BE2C (cell line): ENCODE results near the gene GRK4.

Experiments
- DNase-seq: peaks from one replicate; pipeline ENCODE4 v3.0.0-alpha.2; 2020
- H3K27me3 ChIP-seq: fragments of 250-450 bp; sonication (Bioruptor Pico); 2 replicates; pipeline ENCODE4 v1.5.1; 2020; ENCODE audit warnings: mild to moderate bottlenecking
- H3K36me3 ChIP-seq: fragments of 250-450 bp; sonication (Bioruptor Pico); 2 replicates; pipeline ENCODE4 v1.5.1; 2020; ENCODE audit warnings: mild to moderate bottlenecking
- H3K4me1 ChIP-seq: fragments of 250-450 bp; sonication (Bioruptor Pico); 2 replicates; pipeline ENCODE4 v1.5.1; 2020
- H3K4me3 ChIP-seq: 2 replicates; pipeline ENCODE4 v1.5.1; 2011; ENCODE audit warnings: low read depth, low read length
- H3K9me3 ChIP-seq: fragments of 250-450 bp; sonication (Bioruptor Pico); 2 replicates; pipeline ENCODE4 v1.5.1; 2020
- TF ChIP-seq, protein P1 (sequence below): IDR thresholded peaks from 2 replicates; pipeline ENCODE4 v1.5.1; 2012; ENCODE audit warnings: mild to moderate bottlenecking, low read depth, low read length

Gene GRK4

DNA sequence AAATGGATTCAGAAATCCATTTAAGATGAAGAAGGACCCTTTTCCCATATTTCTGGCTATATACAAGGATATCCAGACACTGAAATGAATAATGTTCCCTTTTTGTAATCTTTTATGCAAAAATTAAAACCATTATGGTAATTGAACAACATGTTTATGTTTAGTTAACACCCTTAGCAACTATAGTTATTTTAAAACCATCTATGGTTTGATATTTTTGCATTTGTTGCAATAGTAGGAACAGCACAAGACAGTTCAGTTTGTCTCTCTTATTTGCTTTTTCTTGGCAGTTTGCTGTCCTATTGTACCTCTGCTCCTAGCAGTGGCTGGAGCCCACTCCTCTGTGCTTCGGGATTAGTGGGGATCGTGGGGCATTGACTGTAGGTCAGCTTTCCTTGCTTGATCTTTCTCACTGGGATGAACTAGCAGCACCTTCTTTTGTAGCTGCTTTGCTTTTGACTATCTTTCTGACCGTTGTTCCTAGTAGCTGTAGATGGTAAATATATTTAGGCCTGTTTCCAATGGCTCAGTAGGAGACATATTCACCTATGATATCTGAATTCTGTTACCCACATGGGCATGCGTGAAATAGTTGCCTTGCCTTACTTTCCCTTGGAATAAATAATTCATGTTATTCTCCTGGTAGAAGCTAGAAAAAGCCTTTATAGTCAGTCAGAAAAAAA, 123.9 kb downstream of the GRK4 start:
- Histone ChIP-seq H3K4me3 (no peak overlapping the region), H3K4me1 (peaks cover 3% of the 10 kb centered on the region; the same call in 1 of the 2 replicates), H3K27me3 (no peaks in the 10 kb centered on the region), H3K9me3 (no peaks in the 10 kb centered on the region), H3K36me3 (peaks cover 5% of the 10 kb centered on the region)
- TF ChIP-seq, protein P1, sequence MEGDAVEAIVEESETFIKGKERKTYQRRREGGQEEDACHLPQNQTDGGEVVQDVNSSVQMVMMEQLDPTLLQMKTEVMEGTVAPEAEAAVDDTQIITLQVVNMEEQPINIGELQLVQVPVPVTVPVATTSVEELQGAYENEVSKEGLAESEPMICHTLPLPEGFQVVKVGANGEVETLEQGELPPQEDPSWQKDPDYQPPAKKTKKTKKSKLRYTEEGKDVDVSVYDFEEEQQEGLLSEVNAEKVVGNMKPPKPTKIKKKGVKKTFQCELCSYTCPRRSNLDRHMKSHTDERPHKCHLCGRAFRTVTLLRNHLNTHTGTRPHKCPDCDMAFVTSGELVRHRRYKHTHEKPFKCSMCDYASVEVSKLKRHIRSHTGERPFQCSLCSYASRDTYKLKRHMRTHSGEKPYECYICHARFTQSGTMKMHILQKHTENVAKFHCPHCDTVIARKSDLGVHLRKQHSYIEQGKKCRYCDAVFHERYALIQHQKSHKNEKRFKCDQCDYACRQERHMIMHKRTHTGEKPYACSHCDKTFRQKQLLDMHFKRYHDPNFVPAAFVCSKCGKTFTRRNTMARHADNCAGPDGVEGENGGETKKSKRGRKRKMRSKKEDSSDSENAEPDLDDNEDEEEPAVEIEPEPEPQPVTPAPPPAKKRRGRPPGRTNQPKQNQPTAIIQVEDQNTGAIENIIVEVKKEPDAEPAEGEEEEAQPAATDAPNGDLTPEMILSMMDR, result no peak
- no peak for DNase-seq
